Suppressor macrophage treated with lipopolysaccharide for 1 hour (primary cell): ENCODE measurements around the gene ADAMTSL3.

Experiments
- DNase-seq, 3 donors: peaks; one replicate each; pipeline ENCODE4 v3.0.0-alpha.2; 2020 to 2022

Gene ADAMTSL3

DNA sequence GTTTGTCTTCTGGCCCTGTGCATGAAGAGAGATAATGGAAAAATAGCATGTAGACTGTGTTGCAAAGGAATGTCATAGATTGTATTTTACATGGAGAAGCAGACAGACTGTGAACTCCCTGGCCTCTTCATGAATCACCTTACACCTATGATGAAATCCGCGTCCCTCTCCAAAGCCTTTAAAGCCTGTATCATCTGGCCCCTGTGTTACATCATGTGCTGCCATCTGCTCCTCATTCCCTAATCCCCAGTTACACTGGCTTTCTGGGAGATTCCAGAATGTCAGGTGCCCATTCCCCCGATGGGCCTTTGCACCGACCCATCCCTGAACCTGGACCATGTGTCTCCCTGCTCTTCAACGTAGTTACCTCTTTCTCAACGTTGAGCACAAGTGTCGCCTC lies 190.8 kb downstream of the ADAMTSL3 start:
- DNase-seq = no peak

DNA sequence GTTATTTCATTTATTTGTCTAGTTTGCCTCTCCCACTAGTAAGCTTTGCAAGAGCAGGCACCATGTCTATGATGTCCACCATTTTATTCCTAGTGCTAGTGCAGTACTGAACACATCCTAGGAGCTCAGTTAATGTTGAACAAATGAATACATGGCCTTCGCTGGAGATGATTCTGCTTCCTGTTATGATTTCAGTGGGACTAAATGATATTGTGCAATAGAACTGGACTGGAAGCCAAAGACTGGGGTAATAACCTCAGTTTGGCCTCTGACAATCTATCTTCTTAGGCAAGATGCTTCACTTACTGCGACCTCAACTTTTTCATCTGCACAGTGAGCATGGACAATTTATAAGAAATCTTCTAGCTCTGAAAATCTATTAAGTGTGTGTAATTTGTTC lies 191.3 kb downstream of the ADAMTSL3 start:
- DNase-seq = peak in 2 of 3 donors; percentile 0 to 8

DNA sequence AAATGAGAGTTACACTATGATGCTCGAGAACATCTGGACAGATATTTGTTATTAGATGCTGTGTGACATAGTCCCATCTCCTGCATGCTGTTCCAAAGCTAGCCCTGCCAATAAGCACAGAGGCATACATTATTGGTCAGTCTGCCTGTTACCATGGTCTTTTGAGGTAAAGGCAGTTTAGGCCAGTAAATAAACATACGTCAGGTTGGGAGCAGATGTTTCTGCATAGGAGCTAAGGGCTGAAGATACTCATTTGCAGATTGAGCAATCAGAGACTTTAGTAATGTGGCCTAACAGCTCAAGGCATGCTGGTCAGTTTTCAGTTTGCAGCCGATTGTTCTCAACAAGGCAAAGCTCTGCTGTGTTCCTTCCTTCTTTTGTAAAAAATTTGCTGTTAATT lies 192.9 kb downstream of the ADAMTSL3 start:
- DNase-seq = no peak

DNA sequence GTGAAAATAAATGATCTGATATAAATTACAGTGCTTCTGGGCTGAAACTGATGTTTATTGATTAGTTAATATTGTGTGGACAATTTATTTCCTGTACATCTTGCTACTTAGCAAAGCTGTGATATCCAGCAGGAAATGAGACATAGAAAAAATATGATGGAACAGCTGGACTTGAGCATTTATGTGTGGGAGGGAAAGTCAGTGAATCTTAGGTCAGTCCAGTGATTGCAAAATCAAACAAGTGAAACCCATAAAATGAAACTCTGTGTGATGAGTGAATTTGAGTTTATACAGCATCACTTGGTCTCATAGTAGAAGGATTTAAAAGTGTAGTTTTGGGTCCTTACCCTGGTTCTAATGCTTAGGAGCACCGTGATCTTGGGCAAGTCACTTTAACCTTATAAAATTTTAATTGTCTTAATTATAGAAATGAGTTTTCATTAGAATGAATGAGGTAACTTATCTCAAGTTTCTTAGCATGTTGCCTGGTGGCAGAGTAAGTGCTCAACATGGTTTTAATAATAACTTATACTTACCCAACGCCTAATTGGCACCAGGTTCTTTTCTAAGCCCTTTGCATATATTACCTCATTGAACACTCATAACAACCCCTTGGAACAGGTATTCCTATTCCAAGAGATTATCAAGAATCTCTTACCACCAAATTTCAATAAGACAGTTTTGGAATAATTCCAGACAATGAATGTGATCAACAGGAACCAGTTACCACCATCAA lies 194.6 kb downstream of the ADAMTSL3 start:
- peak; percentile 29 to 53 (median 53) for DNase-seq

DNA sequence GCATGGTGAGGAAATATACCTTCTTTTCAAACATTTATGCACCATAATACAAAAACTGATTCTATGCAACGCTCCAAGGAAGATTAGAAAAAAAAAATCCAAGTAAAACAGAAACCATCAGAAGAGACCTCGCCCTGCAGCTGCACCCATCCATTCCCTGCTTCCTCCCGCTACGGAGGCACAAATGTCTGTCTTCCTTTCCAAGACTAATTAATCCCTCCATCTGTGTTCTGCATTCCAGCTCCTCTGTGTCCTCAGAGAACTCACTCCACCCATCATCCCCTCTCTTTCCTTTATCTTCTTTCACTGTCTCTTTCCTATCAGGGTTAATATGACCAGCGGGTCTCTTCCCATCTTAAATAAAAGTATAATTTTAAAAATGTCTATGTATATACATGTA lies 196.1 kb downstream of the ADAMTSL3 start:
- DNase-seq = no peak

DNA sequence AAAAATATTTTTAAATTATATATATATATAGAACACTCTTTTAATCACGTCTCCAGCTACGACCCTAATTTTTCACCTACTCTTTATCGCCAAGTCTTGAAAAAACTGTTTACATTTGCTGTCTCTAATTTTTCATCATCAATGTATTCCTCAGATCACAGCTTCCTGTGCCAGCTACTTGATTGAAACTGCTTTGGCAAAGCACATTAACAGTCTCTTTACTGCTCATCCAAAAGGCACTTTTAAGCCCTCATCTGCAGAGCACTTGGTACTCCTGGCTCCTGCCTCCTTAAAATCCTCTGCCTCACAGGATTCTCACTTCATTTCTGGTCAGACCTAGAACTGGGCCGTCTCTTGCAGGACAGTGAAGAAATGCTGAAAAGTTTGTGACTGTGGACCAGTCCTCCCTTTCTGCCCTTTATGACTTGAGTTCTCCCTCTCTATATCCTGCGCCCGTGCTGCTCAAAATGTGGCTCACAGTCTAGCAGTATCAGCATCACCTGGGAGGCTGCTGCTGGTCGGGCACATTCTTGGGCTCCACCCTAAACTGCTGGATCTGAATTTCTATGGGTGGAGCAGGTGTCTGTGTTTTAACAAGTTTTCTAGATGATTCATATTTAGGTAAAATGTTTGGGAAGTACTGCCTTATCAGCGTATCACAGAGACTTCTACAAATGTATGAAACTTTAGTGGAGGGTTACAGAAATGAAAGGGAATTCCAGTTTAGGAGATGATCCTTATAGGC lies 196.8 kb downstream of the ADAMTSL3 start:
- no peak for DNase-seq

DNA sequence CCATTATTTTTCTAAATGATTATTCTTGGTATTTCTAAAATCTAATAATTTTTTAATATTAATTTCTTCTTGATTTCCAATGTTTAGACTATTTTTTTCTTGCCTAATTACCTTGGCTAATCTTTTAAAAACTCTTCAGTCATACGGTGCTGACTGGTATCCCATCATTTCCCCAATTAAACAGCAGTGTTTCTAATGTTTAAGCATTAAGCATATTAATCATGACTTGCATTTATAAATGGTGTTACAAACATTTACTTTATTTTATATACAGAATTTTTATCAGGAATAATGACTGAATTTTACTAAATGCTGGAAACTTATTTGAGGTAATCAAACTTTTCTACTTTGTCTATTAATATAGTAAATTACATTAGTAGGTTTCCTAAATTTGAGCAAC lies 199.3 kb downstream of the ADAMTSL3 start:
- no peak for DNase-seq

DNA sequence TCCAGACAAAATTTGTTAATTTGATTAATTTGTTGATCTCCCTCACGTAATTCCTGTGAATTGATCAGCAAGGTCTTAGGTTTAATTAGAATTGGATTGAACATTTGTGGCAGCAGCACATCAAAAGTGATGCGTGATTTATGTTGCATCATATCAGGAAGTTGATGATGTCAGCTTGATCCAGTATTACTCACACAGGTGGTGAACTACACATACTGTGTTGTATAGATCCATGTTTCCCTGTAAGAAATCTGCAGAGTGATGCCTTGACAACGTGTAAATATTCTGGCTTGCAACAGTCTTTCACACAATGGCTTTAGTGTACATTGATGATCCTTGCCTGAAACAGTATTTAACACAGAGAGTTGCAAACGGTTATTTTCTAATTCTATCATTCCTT lies 200.4 kb downstream of the ADAMTSL3 start:
- DNase-seq = no peak

DNA sequence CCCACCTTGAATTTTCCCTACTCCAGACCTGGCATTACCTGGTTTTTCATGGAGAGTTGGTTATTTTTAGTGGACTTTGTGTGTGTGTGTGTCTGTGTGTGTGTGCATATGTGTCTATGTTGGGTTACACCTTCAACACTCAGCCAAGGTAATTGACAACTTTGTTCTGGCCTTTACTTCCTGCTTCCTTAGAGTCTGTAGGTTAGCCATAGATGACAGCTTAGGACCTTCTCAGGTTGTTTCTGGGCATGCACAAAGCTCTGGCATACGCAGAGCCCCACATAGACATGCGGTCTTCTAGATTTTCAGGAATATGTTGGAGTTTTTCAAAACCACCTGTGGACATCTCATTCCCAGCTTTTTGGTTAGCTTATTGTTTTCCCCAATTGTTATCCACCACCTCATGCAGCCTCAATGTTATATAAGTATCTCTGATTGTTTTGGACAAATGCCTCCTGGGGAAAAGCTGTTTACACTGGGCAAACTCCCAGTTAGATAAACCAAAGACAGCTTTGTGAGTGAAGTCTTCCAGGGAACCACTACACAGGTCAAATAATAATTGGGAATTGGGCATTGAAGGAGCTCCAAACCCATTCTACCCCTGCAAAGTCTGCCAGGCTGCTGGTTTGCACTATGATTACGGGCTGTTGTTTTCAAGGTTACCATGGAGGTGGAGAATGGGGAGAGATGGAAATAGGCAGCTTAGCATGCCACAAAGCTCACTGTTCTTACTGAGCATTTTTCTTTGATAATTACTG lies 201.2 kb downstream of the ADAMTSL3 start:
- no peak for DNase-seq

DNA sequence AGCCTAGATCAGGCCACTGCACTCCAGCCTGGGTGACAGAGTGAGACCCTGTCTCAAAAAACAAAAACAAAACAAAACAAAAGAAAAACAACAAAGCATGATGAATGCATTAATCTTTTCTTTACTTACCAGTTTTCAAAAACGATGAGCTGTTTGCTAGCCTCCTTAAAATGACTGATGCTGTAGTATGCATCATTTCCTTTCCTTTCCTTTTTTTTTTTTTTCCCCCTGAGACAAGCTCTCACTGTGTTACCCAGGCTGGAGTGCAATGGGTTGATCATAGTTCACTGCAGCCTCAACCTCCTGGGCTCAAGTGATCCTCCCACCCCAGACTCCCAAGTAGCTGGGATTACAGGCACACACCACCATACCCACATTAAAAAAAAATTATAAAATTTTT lies 202.0 kb downstream of the ADAMTSL3 start:
- no peak for DNase-seq

DNA sequence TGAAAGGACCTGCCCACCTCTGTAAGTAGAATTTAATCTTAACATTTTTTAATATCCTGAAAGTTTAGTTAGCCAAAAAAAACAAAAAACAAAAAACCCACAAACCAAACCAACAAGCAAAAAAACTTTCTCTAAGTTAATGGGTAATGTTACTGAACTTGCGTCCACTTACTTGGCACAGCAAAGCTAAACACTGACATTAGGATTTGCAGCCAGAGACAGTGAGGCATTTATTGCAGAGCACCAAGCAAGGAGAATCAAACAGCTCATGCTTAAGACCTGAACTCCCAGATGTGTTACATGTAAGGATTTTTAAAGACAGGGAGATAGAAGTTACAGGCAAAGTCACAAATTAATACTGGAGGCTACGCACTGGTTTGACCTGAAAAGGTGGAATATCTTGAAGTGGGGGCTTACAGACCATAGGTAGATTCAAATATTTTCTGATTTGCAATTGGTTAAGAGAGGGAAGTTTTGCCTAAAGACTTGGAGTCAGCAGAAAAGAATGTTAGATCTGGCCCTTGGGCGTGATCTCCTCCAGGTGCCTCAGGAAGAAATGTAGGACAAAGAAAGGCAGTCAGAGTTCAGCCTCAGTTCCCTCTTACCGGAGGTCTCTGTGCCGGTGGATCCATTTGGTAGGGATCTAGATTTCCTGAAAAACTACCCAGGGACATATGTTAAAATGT lies 205.0 kb downstream of the ADAMTSL3 start:
- no peak for DNase-seq

DNA sequence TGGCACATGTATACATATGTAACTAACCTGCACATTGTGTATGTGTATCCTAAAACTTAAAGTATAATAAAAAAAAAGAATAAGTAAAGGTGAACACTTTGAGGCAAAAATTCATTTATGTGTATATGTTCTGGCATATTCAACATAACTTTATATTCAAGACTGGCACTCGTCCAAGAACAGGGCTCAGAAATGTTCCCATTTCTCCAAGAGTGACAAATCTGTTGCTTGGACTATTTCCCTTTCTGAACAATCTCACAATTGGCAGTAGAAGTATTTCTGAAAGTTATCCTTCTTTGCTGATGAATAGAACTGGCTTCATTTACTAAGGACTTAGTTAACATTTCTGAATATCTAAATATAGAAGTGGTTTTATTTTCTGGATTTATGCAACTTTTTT lies 212.8 kb downstream of the ADAMTSL3 start:
- no peak for DNase-seq

DNA sequence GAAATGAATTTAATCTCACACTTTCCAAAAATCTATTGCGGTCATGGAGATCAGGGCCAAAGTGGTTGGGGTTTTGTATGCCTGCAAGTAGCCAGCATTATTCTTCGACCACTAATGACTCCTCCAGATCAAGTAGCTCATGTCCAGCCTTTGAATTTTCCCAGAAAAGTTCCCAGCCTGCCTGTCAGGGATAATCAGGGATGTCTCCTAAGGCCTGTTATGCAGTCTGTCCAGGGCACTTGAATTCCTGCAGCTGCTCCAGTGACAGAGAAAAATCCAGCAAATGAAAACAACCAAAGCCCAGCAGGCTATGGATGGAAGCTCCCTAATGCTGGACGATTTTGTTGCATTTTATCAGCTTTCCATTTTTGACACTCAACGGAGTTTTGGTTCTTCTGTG lies 215.4 kb downstream of the ADAMTSL3 start:
- DNase-seq = no peak

DNA sequence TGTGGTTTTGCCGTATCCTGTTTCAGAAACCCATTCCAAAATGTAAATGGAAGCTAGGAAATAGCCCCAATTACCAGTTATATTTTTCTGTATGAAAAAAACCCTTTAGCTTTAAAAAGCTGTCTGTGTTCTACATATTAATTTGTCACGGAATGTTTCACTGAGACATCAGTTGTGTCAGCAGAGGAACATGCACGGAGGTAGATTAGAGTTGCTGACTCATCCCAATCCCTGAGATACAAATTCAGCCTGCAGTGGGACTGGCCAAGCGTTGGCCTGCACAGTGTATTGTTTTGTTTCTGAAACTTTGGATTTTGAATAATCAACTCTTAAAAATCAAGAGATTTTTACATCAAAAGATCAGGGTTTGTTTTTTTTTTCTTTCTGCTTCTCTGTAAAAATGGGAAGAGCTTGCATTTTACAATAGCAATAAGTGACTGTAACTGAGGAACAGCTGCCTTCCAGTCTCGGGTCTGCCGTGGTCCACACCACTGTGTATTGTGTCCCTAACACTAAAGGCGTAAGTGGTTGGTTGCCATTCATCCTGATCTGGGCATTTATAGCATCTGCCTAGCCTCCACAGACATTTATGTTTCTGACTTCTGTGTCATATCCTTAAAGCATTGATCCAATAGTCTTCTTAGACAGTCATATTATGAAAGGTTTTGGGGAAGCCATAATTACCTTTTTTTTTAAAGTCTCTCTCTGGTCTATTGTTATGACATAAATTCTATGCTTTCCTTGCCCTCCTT lies 218.1 kb downstream of the ADAMTSL3 start:
- no peak for DNase-seq

DNA sequence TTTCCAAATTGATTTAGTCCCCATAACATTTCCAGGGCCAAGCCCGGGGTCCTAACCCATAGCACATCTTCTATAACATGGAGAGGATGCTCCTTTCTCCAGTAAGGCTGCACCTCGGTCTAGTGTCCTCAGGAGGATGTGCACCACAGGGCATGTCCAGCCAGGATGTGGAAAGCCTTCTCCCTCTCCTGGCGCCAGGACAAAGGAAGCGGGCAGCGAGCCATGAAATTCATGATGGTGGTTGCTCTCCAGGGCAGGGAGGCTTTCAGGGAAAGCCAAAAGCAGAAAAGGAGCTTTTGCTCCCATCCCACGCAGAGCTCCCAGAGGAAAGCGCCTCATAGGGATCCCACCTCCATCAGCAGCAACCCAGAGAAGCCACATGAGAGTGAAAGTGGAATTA lies 220.0 kb downstream of the ADAMTSL3 start:
- no peak for DNase-seq

DNA sequence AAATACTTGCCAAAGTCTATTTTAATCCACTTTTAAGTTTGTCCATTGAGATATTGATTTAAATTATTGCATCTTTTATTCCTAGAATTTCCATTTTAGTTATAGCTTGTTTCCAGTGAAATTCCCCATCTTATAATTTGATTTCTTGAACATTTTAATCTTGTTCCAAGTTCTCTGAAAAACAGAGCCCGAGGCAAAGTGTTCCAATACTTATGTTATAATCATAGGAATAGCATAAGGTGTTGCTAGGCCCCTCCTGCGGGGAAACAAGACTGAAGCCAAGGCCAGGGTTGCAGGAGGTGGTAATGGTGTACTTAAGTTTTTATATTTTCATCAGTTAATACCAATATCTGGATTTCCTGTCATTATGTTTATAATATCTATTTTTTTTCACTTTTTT lies 226.6 kb downstream of the ADAMTSL3 start:
- DNase-seq = no peak

DNA sequence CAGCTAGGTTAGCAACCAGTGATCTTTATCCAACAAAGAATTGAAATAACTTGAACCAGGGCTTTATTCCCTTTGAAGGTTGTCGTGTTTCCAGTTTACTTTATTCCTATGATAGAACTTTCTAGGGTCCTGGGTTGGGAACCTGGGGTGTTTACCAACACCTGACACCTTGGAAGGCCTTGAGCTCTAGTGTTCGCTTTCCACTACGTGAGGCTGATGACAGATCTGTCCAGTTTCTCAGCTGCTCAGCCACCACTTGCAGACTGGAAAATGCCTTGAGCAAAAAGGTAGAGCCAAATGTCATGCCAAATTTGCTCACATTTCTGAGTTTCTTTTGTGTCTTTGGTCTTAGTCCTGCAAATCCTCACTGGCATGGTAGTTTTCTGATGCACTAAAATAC lies 227.2 kb downstream of the ADAMTSL3 start:
- no peak for DNase-seq

DNA sequence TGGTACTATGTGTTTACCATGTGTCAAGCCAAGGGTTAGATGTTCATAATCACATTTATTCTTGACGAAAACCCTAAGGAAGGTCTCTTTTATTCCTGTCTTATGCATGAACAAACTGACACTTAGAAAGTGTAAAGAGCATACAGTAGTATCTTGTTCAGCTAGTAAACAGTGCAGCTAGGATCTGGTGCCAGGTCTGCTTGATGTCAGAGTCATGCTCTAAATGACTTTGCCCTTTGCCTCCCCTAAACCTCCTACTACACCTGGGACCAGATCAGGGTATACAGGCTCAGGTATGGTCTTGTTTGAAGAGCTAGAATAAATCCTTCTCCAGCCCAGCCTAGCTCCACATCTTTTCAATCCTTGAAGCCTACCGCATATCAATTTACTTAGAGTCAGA lies 232.4 kb downstream of the ADAMTSL3 start:
- no peak for DNase-seq

DNA sequence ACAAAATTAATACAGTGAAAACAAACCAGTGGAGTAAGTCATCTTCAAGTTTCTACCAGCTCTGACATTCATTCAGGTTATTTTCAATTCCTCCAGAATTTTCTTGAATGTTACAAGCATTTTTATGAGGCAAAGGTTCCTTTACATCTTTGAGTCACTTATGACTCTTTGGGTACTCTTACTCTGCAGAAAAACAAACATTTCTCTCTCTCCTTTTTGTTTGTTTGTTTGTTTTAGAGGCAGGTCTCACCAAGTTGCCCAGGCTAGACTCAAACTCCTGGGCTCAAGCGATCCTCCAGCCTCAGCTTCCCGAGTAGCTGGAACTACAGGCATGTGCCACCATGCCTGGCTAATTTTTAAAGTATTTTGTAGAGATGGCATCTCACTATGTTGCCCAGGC lies 233.5 kb downstream of the ADAMTSL3 start:
- DNase-seq = no peak

DNA sequence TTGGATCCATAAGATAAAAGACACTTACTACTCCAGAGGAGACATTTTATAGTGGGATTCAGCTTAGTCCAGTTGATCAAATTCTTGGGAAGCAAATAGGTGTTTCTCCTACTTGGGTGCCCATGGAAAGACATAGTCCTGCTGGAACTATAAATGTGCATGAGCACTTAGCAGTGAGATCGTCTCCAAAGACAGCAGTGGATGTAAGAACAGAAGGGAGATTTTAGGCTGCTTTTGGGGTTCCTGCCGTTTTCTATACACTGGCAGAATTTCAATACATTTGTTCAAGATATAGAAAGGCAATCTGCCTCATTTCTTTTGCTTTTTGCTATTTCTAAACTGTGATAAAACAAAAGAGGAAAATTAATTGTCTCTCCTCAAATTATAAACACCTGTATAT lies 234.0 kb downstream of the ADAMTSL3 start:
- DNase-seq = no peak

DNA sequence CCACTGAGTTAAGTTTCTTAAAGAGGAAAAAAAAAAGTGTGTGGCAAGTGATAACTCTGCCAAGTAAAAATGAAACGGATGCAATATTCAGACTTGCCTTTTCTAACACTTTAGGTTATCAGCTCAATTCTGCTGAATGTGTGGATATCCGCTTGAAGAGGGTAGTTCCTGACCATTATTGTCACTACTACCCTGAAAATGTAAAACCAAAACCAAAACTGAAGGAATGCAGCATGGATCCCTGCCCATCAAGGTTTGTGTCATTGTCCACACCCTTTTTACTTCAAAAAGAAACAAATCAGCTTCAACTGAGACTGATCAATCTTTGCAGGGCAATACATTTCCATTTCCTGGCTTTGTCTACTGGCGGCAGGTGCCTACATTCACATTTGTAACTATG lies 236.1 kb downstream of the ADAMTSL3 start:
- no peak for DNase-seq

DNA sequence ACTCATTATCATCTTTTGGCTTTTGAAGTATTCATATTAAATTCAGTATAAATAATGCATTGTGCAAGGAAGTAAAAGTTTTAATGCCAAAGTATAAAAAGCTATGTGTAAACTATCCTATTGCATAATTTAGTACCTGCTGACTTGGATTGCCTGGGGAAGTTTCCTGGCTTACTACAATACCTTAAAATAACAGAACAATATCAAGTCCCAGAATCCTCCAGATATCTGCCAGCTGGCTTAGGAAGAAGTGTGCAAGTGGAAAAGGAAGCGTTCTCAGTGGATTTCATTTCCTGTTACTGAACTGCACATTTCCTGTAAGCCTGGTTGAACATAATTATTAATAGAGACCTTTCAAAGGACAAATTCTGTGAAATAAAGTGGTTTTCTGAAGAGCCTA lies 236.7 kb downstream of the ADAMTSL3 start:
- DNase-seq = no peak

DNA sequence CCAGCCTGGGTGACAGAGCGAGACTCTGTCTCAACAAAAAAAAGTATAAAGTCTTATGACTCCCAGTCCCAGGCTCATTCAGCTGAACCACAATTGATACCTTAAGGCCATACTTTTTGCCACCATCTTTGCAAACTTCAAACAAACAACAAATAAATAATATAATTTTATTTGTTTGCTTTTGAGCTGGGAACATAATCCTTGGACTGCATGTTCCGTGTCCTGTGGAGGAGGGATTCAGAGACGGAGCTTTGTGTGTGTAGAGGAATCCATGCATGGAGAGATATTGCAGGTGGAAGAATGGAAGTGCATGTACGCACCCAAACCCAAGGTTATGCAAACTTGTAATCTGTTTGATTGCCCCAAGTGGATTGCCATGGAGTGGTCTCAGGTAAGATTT lies 238.6 kb downstream of the ADAMTSL3 start:
- DNase-seq = no peak
